ENCODE measurements around the gene NNMT.

GRCh38 chr11:114309517-114309916 is 13.3 kb downstream of the NNMT start:
- TF ChIP-seq IFI16 (CRISPR knock-in tag; IDR thresholded peaks at IDR 0.05) = no peak
- no peak for TF ChIP-seq CTCF (IDR thresholded peaks at IDR 0.05 in 2 of 3, conservative IDR thresholded peaks at IDR 0.05 in 1 of 3; ENCODE audit: insufficient read depth in 2 of 3, low read depth in 1 of 3, low read length in 3 of 3)
- no peak for TF ChIP-seq ZBTB1 (CRISPR knock-in tag; IDR thresholded peaks at IDR 0.05; ENCODE audit: borderline replicate concordance, low read depth)
- TF ChIP-seq ZZZ3 (IDR thresholded peaks at IDR 0.05) = no peak
- no peak for TF ChIP-seq E2F6 (IDR thresholded peaks at IDR 0.05; ENCODE audit: borderline replicate concordance in 1 of 2, extremely low read depth in 1 of 2, insufficient read depth in 1 of 2, insufficient read length in 1 of 2, low read depth in 1 of 2, low read length in 1 of 2, poor library complexity in 1 of 2, severe bottlenecking in 1 of 2)
- TF ChIP-seq ZNF740 (CRISPR knock-in tag; IDR thresholded peaks at IDR 0.05) = no peak
- TF ChIP-seq ZNF740 (tag; IDR thresholded peaks at IDR 0.05) = no peak
- TF ChIP-seq SRSF1 (IDR thresholded peaks at IDR 0.05; ENCODE audit: low read depth, low read length) = no peak
- no peak for TF ChIP-seq POLR2AphosphoS5 (IDR thresholded peaks at IDR 0.05; ENCODE audit: control insufficient read depth, insufficient read depth, low read depth, low read length)
- TF ChIP-seq ZNF175 (CRISPR knock-in tag; IDR thresholded peaks at IDR 0.05; ENCODE audit: low read depth) = no peak

Data from K562 (cell line).